Smooth muscle cell (in vitro differentiated cells): Measurements from ENCODE around the gene ASXL3. TPM values are rescaled to one million over a fixed set of nuclear protein-coding genes. Genes with fewer than 3 reads are reported as not detected.
A peak's percentile ranks its signal among the peaks of the same experiment; 100 is the strongest.

Experiments
- DNase-seq: peaks from one replicate; lab custom pipeline; 2025; ENCODE audit not compliant: unreplicated experiment; lab: John Stamatoyannopoulos, UW
- H2AFZ ChIP-seq: fragments of 200-600 bp; sonication (generic); 2 replicates; pipeline ENCODE4 v1.6.0; 2016; ENCODE audit warnings: antibody characterized with exemption, low read depth, mild to moderate bottlenecking
- H3F3A ChIP-seq: fragments of 200-600 bp; sonication (generic); 2 replicates; pipeline ENCODE4 v1.6.0; 2017; ENCODE audit warnings: antibody characterized with exemption, low read depth
- H3K27ac ChIP-seq: fragments of 200-600 bp; sonication (generic); 2 replicates; pipeline ENCODE4 v1.5.1; 2016; ENCODE audit warnings: low read depth, mild to moderate bottlenecking
- H3K27me3 ChIP-seq: fragments of 200-600 bp; sonication (generic); 2 replicates; pipeline ENCODE4 v1.6.1; 2016; ENCODE audit warnings: low read depth, mild to moderate bottlenecking
- H3K36me3 ChIP-seq: fragments of 200-600 bp; sonication (generic); 2 replicates; pipeline ENCODE4 v1.5.1; 2016; ENCODE audit warnings: low read depth
- H3K4me1 ChIP-seq: fragments of 200-600 bp; sonication (generic); 2 replicates; pipeline ENCODE4 v1.5.1; 2016; ENCODE audit warnings: low read depth
- H3K4me2 ChIP-seq: fragments of 200-600 bp; sonication (generic); 2 replicates; pipeline ENCODE4 v1.6.0; 2016; ENCODE audit warnings: mild to moderate bottlenecking
- H3K4me3 ChIP-seq: fragments of 200-600 bp; sonication (generic); 2 replicates; pipeline ENCODE4 v1.5.1; 2016; ENCODE audit warnings: mild to moderate bottlenecking
- H3K79me2 ChIP-seq: fragments of 200-600 bp; sonication (generic); 2 replicates; pipeline ENCODE4 v1.6.0; 2016; ENCODE audit warnings: low read depth, mild to moderate bottlenecking
- H3K9ac ChIP-seq: fragments of 200-600 bp; sonication (generic); 2 replicates; pipeline ENCODE4 v1.6.0; 2016; ENCODE audit warnings: low read depth
- H3K9me3 ChIP-seq: fragments of 200-600 bp; sonication (generic); replicated peaks from 2 replicates; pipeline ENCODE4 v1.5.1; 2016; ENCODE audit warnings: low read depth
- H4K20me1 ChIP-seq: fragments of 200-600 bp; sonication (generic); 2 replicates; pipeline ENCODE4 v1.6.0; 2016; ENCODE audit warnings: low read depth
- CTCF ChIP-seq: fragments of 200-600 bp; sonication (generic); IDR thresholded peaks from 2 replicates; pipeline ENCODE4 v1.5.1; 2017; ENCODE audit warnings: borderline replicate concordance, mild to moderate bottlenecking, antibody characterized with exemption; ENCODE audit not compliant: insufficient read depth, poor library complexity, severe bottlenecking
- WGBS: methylation state at CpG from one replicate; pipeline ENCODE4 v1.1.7; 2016; ENCODE audit warnings: low lambda C conversion rate; 5-methylcytosine and 5-hydroxymethylcytosine counted together
- polyA plus RNA-seq: library from polyadenylated mRNA; unstranded; fragments of >200 nt; fragmentation: Nextera tagmentation; extraction: Ambion mirVana; gene quantifications from 2 replicates; pipeline ENCODE4 v1.2.1, GENCODE V29; 2016
- total RNA-seq: library from RNA; depleted of rRNA; stranded (reverse); fragments of >200 nt; gene quantifications from 2 replicates; pipeline ENCODE4 v1.2.3, GENCODE V29; 2014

ASXL3 gene
- total and polyA plus RNA-seq, 2 experiments from 2014 or later: 1.2 to 5.9 TPM

GRCh38 chr18:33720133-33720532, 142.1 kb downstream of the ASXL3 start:
- no peaks in the 10 kb centered on the region for H3K4me1 ChIP-seq
- TF ChIP-seq CTCF: no peak
- no peak for DNase-seq
- peak overlapping the region; percentile 24 for H3K27ac ChIP-seq
- no peak overlapping the region for H3K4me2 ChIP-seq
- H2AFZ ChIP-seq: no peak overlapping the region
- H3K9ac ChIP-seq: no peak overlapping the region
- no peaks in the 10 kb centered on the region for H3K9me3 ChIP-seq
- no peaks in the 10 kb centered on the region for H3F3A ChIP-seq
- H4K20me1 ChIP-seq: no peaks in the 10 kb centered on the region
- H3K4me3 ChIP-seq: no peak overlapping the region
- no peaks in the 10 kb centered on the region for H3K36me3 ChIP-seq
- H3K27me3 ChIP-seq: no peaks in the 10 kb centered on the region
- 92% methylated on average over 2 of the region's 2 CpGs for WGBS
- H3K79me2 ChIP-seq: no peaks in the 10 kb centered on the region

- no peak overlapping the region for H3K4me2 ChIP-seq
- H3K27me3 ChIP-seq: no peaks in the 10 kb centered on the region
- 95% methylated on average over 4 of the region's 4 CpGs for WGBS
- H3K9ac ChIP-seq: no peak overlapping the region
- no peak overlapping the region for H3K27ac ChIP-seq
- no peaks in the 10 kb centered on the region for H3K4me1 ChIP-seq
- no peak for TF ChIP-seq CTCF
- no peaks in the 10 kb centered on the region for H3K79me2 ChIP-seq
- no peaks in the 10 kb centered on the region for H4K20me1 ChIP-seq
- H3K36me3 ChIP-seq: no peaks in the 10 kb centered on the region
- no peaks in the 10 kb centered on the region for H3F3A ChIP-seq
- no peak overlapping the region for H2AFZ ChIP-seq
- DNase-seq: no peak
- no peak overlapping the region for H3K4me3 ChIP-seq
- no peaks in the 10 kb centered on the region for H3K9me3 ChIP-seq
These were observed 151.5 kb downstream of the ASXL3 start for GRCh38 chr18:33729556-33729955.

GRCh38 chr18:33733376-33733775, 155.4 kb downstream of the ASXL3 start:
- Histone ChIP-seq H3K4me3 (no peak overlapping the region), H3K36me3 (no peaks in the 10 kb centered on the region), H3K27ac (no peak overlapping the region), H3K9ac (no peak overlapping the region), H4K20me1 (no peaks in the 10 kb centered on the region), H3K4me1 (no peaks in the 10 kb centered on the region), H3F3A (no peaks in the 10 kb centered on the region), H3K27me3 (no peaks in the 10 kb centered on the region), H3K4me2 (no peak overlapping the region), H3K9me3 (no peaks in the 10 kb centered on the region), H2AFZ (no peak overlapping the region), H3K79me2 (no peaks in the 10 kb centered on the region)
- TF ChIP-seq CTCF: no peak
- DNase-seq: no peak

- H3K9me3 ChIP-seq: no peaks in the 10 kb centered on the region
- no peaks in the 10 kb centered on the region for H3K4me1 ChIP-seq
- no peaks in the 10 kb centered on the region for H3K36me3 ChIP-seq
- no peak overlapping the region for H3K9ac ChIP-seq
- no peak for DNase-seq
- no peak overlapping the region for H3K4me3 ChIP-seq
- no peak overlapping the region for H3K27ac ChIP-seq
- no peak overlapping the region for H2AFZ ChIP-seq
- H3K27me3 ChIP-seq: no peaks in the 10 kb centered on the region
- TF ChIP-seq CTCF: no peak
- WGBS: 80% methylated on average over 1 of the region's 1 CpG
- H3K4me2 ChIP-seq: no peak overlapping the region
- no peaks in the 10 kb centered on the region for H3K79me2 ChIP-seq
- H4K20me1 ChIP-seq: no peaks in the 10 kb centered on the region
- H3F3A ChIP-seq: no peaks in the 10 kb centered on the region
These were observed 157.4 kb downstream of the ASXL3 start for GRCh38 chr18:33735428-33735827.
